CD4-positive, alpha-beta T cell (primary cell): ENCODE data around the gene FCGR2B. TPM values are rescaled to one million over a fixed set of nuclear protein-coding genes. Genes with fewer than 3 reads are reported as not detected.

Source experiments
- ATAC-seq: fragments of 200-7000 bp; cut with Tn5 transposase; one replicate; pipeline ENCODE4 v1.10.0; 2022; ENCODE audit warnings: mild to moderate bottlenecking; ENCODE audit not compliant: poor library complexity
- CTCF ChIA-PET: fragments of 350-600 bp; sonication (Branson Sonifier 250); formaldehyde crosslinking; loops from one replicate; lab custom pipeline; 2021; ENCODE audit warnings: antibody characterized with exemption, inconsistent platforms; lab: Charles Lee
- POLR2A ChIA-PET: fragments of 350-600 bp; sonication (Branson Sonifier 250); formaldehyde crosslinking; loops from one replicate; lab custom pipeline; 2021; ENCODE audit warnings: antibody characterized with exemption, inconsistent platforms; lab: Charles Lee
- DNase-seq, 14 experiments: peaks; one replicate each; pipeline ENCODE4 v3.0.0-alpha.2; 2013 to 2020; ENCODE audit warnings: mixed read lengths in 2 of 14
- H3K27ac ChIP-seq, 2 donors: one replicate each; pipeline versions ENCODE4 v1.5.1 to v1.7.0; 2013; ENCODE audit warnings: low read length in 2 of 2, low read depth in 1 of 2, mild to moderate bottlenecking in 1 of 2
- H3K27me3 ChIP-seq, 2 experiments: 1 replicate in 1 of 2; 2 replicates in 1 of 2; pipeline versions ENCODE4 v1.6.1 to v1.7.0; 2013; ENCODE audit warnings: low read length in 2 of 2, control low read depth in 1 of 2, mild to moderate bottlenecking in 1 of 2, moderate library complexity in 1 of 2; ENCODE audit not compliant: insufficient read depth in 2 of 2, control insufficient read depth in 1 of 2
- H3K36me3 ChIP-seq: one replicate; pipeline ENCODE4 v1.6.1; 2013; ENCODE audit warnings: low read length, control low read depth; ENCODE audit not compliant: insufficient read depth
- H3K4me1 ChIP-seq: one replicate; pipeline ENCODE4 v1.6.1; 2013; ENCODE audit warnings: low read length, control low read depth; ENCODE audit not compliant: insufficient read depth
- H3K4me3 ChIP-seq: one replicate; pipeline ENCODE4 v1.5.1; 2013; ENCODE audit warnings: mild to moderate bottlenecking, low read length, moderate library complexity
- H3K9me3 ChIP-seq, 2 experiments: 1 replicate in 1 of 2; 2 replicates in 1 of 2; pipeline versions ENCODE4 v1.6.1 to v1.7.0; 2013; ENCODE audit warnings: low read length in 2 of 2, mild to moderate bottlenecking in 2 of 2, control low read depth in 1 of 2, moderate library complexity in 1 of 2; ENCODE audit not compliant: control insufficient read depth in 1 of 2, insufficient read depth in 1 of 2
- H3K27ac Mint-ChIP-seq: one replicate; pipeline ENCODE4 v1.8.0; 2020; ENCODE audit warnings: mixed read lengths
- H3K27me3 Mint-ChIP-seq: one replicate; pipeline ENCODE4 v1.8.0; 2021; ENCODE audit warnings: mixed read lengths
- H3K36me3 Mint-ChIP-seq: one replicate; pipeline ENCODE4 v1.8.0; 2021; ENCODE audit warnings: low read depth, mixed read lengths
- H3K4me1 Mint-ChIP-seq: one replicate; pipeline ENCODE4 v1.8.0; 2021; ENCODE audit warnings: low read depth, mixed read lengths
- H3K4me3 Mint-ChIP-seq: one replicate; pipeline ENCODE4 v1.8.0; 2020; ENCODE audit warnings: mild to moderate bottlenecking, mixed read lengths
- H3K9me3 Mint-ChIP-seq: one replicate; pipeline ENCODE4 v1.8.0; 2020; ENCODE audit warnings: mixed read lengths
- CTCF ChIP-seq: fragments of 200-600 bp; IDR thresholded peaks from one replicate; pipeline ENCODE4 v1.8.0; 2022; ENCODE audit warnings: antibody characterized with exemption, mild to moderate bottlenecking
- intact Hi-C, 2 experiments: fragments of 100-400 bp; cut with DNase I in 1 of 2; cut with micrococcal nuclease in 1 of 2; formaldehyde crosslinking; loops; one replicate each; pipeline versions ENCODE4 v1.15.1 to v1.9.0; 2023 to 2025; cut with DNase I, micrococcal nuclease
- total RNA-seq, 174 experiments: library from RNA in 2 of 174; stranded (reverse) in 2 of 174; gene quantifications; one replicate each; pipeline ENCODE4 v1.2.3 and lab custom pipeline; 2021 to 2026

Gene FCGR2B
- total RNA-seq, 2 experiments from 2014 or later: 0.36 TPM; not detected in 1

GRCh38 chr1:161725908-161726472, 63.0 kb downstream of the FCGR2B start:
- peaks cover 37% of the 10 kb centered on the region for H3K4me1 Mint-ChIP-seq
- peak overlapping the region; percentile 94 for H3K4me3 Mint-ChIP-seq
- no peaks in the 10 kb centered on the region for H3K9me3 Mint-ChIP-seq
- no peaks in the 10 kb centered on the region for H3K36me3 ChIP-seq
- POLR2A ChIA-PET: interaction anchor here (0.8 to 4.7 kb wide), 16 partner anchors 9 to 500 kb away, joined by 3 to 39 read pairs (median 4); partner anchors contain the start of genes DUSP12 and TOMM40L
- intact Hi-C loops: loop anchor here in 1 of 2 experiments (2.0 kb wide), 1 partner anchor 15 kb away; no protein-coding TSS in a partner anchor
- peak overlapping the region; percentile 80 for H3K4me3 ChIP-seq
- ATAC-seq (peak; percentile 35), DNase-seq (peak in 12 of 14 experiments; percentile 10 to 60 (median 28))
- no peaks in the 10 kb centered on the region for H3K9me3 ChIP-seq
- TF ChIP-seq CTCF: no peak
- peaks cover 3% of the 10 kb centered on the region for H3K36me3 Mint-ChIP-seq
- CTCF ChIA-PET: interaction anchor here (1.2 to 2.2 kb wide), 3 partner anchors 10 to 16 kb away, joined by 3 to 11 read pairs (median 10); no protein-coding TSS in a partner anchor
- H3K27me3 Mint-ChIP-seq: peaks cover 19% of the 10 kb centered on the region
- peaks cover 0 to 3% of the 10 kb centered on the region in 2 experiments for H3K27me3 ChIP-seq
- H3K27ac Mint-ChIP-seq: peak overlapping the region; percentile 12
- peak overlapping the region in 1 of 2 donors; percentile 27 for H3K27ac ChIP-seq
- peaks cover 33% of the 10 kb centered on the region for H3K4me1 ChIP-seq

GRCh38 chr1:161726473-161727255, 63.7 kb downstream of the FCGR2B start:
- Mint-ChIP-seq H3K27me3 (peaks cover 22% of the 10 kb centered on the region), H3K4me3 (peak overlapping the region; percentile 94), H3K27ac (peak overlapping the region; percentile 12), H3K9me3 (no peaks in the 10 kb centered on the region), H3K36me3 (peaks cover 3% of the 10 kb centered on the region), H3K4me1 (peaks cover 37% of the 10 kb centered on the region)
- CTCF ChIA-PET: interaction anchor here (1.2 to 2.2 kb wide), 3 partner anchors 10 to 15 kb away, joined by 3 to 11 read pairs (median 10); no protein-coding TSS in a partner anchor
- Histone ChIP-seq H3K4me1 (peaks cover 33% of the 10 kb centered on the region), H3K4me3 (peak overlapping the region; percentile 80), H3K27me3 (peaks cover 0 to 3% of the 10 kb centered on the region in 2 experiments), H3K27ac (peak overlapping the region; percentile 40 to 60), H3K36me3 (no peaks in the 10 kb centered on the region), H3K9me3 (no peaks in the 10 kb centered on the region)
- DNase-seq (peak; percentile 47 to 88 (median 67)), ATAC-seq (peak; percentile 61)
- no peak for TF ChIP-seq CTCF
- POLR2A ChIA-PET: interaction anchor here (0.8 to 4.7 kb wide), 16 partner anchors 9 to 501 kb away, joined by 3 to 39 read pairs (median 4); partner anchors contain the start of genes DUSP12 and TOMM40L
- intact Hi-C loops: loop anchor here in 1 of 2 experiments (2.0 kb wide), 1 partner anchor 14 kb away; no protein-coding TSS in a partner anchor

GRCh38 chr1:161727256-161727924, 64.4 kb downstream of the FCGR2B start:
- Histone ChIP-seq H3K4me3 (peak overlapping the region; percentile 80), H3K27me3 (peaks cover 0 to 3% of the 10 kb centered on the region in 2 experiments), H3K27ac (peak overlapping the region; percentile 40 to 60), H3K9me3 (no peaks in the 10 kb centered on the region), H3K4me1 (peaks cover 33% of the 10 kb centered on the region), H3K36me3 (no peaks in the 10 kb centered on the region)
- DNase-seq: peak in 12 of 14 experiments; percentile 9 to 82 (median 26)
- intact Hi-C loops: loop anchor here in 1 of 2 experiments (2.0 kb wide), 1 partner anchor 13 kb away; no protein-coding TSS in a partner anchor
- ChIA-PET POLR2A (interaction anchor here (0.8 to 4.7 kb wide), 12 partner anchors 8 to 502 kb away, joined by 3 to 39 read pairs (median 4); partner anchors contain the start of genes DUSP12 and TOMM40L), CTCF (interaction anchor here (1.2 to 2.2 kb wide), 2 partner anchors 9 to 12 kb away, joined by 3 to 11 read pairs; no protein-coding TSS in a partner anchor)
- peak; percentile 46 for ATAC-seq
- Mint-ChIP-seq H3K4me3 (peak overlapping the region; percentile 94), H3K27me3 (peaks cover 21% of the 10 kb centered on the region), H3K4me1 (peaks cover 37% of the 10 kb centered on the region), H3K36me3 (peaks cover 3% of the 10 kb centered on the region), H3K9me3 (no peaks in the 10 kb centered on the region), H3K27ac (peak overlapping the region; percentile 79)
- no peak for TF ChIP-seq CTCF
